HCT116 (cell line): ENCODE results near the gene EPHA4. TPM values are rescaled to one million over a fixed set of nuclear protein-coding genes. Genes with fewer than 3 reads are reported as not detected.

ENCODE experiments used
- ATAC-seq: fragments of 200-7000 bp; cut with Tn5 transposase; 2 replicates; pipeline ENCODE4 v1.9.1; 2020; ENCODE audit warnings: mild to moderate bottlenecking, moderate library complexity
- BruUV-seq: library from RNA; stranded (reverse); fragments of 400-500 nt; replicated peaks from 2 replicates; lab custom pipeline; 2021; lab: Mats Ljungman, UMichigan
- CTCF ChIA-PET: fragments of 300-600 bp; sonication (Branson Sonifier 250); formaldehyde crosslinking; loops from one replicate; lab custom pipeline; 2021; ENCODE audit warnings: antibody characterized with exemption; lab: Charles Lee
- POLR2A ChIA-PET: fragments of 300-600, 350-600 bp; sonication (Branson Sonifier 250); formaldehyde crosslinking; loops from one replicate; lab custom pipeline; 2021; ENCODE audit warnings: antibody characterized with exemption; lab: Charles Lee
- RAD21 ChIA-PET, 2 experiments: fragments of 300-600 bp; sonication (Branson Sonifier 250); formaldehyde crosslinking; loops; one replicate each; lab custom pipeline; 2023; ENCODE audit warnings: low total read pairs in 2 of 2; ENCODE audit not compliant: uncharacterized antibody in 2 of 2, unreplicated experiment in 2 of 2, low non-redundant PET in 1 of 2; lab: Charles Lee
- DNase-seq: peaks from one replicate; pipeline ENCODE4 v3.0.0-alpha.2; 2010; ENCODE audit warnings: low read depth, low spot score
- H2AFZ ChIP-seq: fragments of 200-600 bp; shearing (Covaris generic), sonication (generic); 2 replicates; pipeline ENCODE4 v1.6.1; 2017; ENCODE audit warnings: low read depth, mixed run types, mixed read lengths, antibody characterized with exemption, low read length; ENCODE audit not compliant: poor library complexity, severe bottlenecking
- H3K27ac ChIP-seq: 2 replicates; pipeline ENCODE4 v1.5.1; 2012; ENCODE audit warnings: low read depth, low read length
- H3K27me3 ChIP-seq: fragments of 200-600 bp; sonication (generic); 2 replicates; pipeline ENCODE4 v1.6.1; 2016; ENCODE audit warnings: mixed run types, low read length, mixed read lengths; ENCODE audit not compliant: insufficient read depth
- H3K36me3 ChIP-seq, 2 experiments: fragments of 200-500 bp in 1 of 2; fragments of 200-600 bp in 1 of 2; sonication (Bioruptor generic) in 1 of 2; sonication (generic) in 1 of 2; 2 replicates each; pipeline versions ENCODE4 v1.5.1 to v1.6.1; 2014 to 2016; ENCODE audit warnings: low read length in 2 of 2, inconsistent platforms in 1 of 2, mixed read lengths in 1 of 2, mixed run types in 1 of 2; ENCODE audit not compliant: insufficient read depth in 2 of 2, control insufficient read depth in 1 of 2
- H3K4me1 ChIP-seq, 2 experiments: fragments of 200-600 bp in 1 of 2; sonication (generic) in 1 of 2; 2 replicates each; pipeline versions ENCODE4 v1.5.1 to v1.6.1; 2012 to 2017; ENCODE audit warnings: low read length in 2 of 2, inconsistent platforms in 1 of 2, mild to moderate bottlenecking in 1 of 2, mixed read lengths in 1 of 2, mixed run types in 1 of 2, moderate library complexity in 1 of 2; ENCODE audit not compliant: insufficient read depth in 2 of 2, control insufficient read depth in 1 of 2
- H3K4me2 ChIP-seq: fragments of 200-600 bp; sonication (generic); 2 replicates; pipeline ENCODE4 v1.6.1; 2017; ENCODE audit warnings: mixed run types, low read length, mixed read lengths
- H3K4me3 ChIP-seq, 2 experiments: fragments of 200-600 bp in 1 of 2; sonication (generic) in 1 of 2; replicated peaks in 1 of 2; 2 replicates each; pipeline ENCODE4 v1.5.1; 2011 to 2016; ENCODE audit warnings: low read length in 2 of 2, control low read depth in 1 of 2, low read depth in 1 of 2, mild to moderate bottlenecking in 1 of 2, mixed read lengths in 1 of 2, mixed run types in 1 of 2
- H3K79me2 ChIP-seq: fragments of 200-600 bp; sonication (generic); 2 replicates; pipeline ENCODE4 v1.6.1; 2017; ENCODE audit warnings: mild to moderate bottlenecking, mixed run types, low read length, moderate library complexity, mixed read lengths; ENCODE audit not compliant: insufficient read depth
- H3K9ac ChIP-seq: fragments of 200-600 bp; sonication (generic); 2 replicates; pipeline ENCODE4 v1.6.1; 2016; ENCODE audit warnings: low read length, mixed read lengths
- H3K9me2 ChIP-seq: fragments of 200-600 bp; sonication (generic), shearing (Covaris generic); 2 replicates; pipeline ENCODE4 v1.6.1; 2017; ENCODE audit warnings: mixed run types, mild to moderate bottlenecking, moderate library complexity; ENCODE audit not compliant: insufficient read depth
- H3K9me3 ChIP-seq, 2 experiments: fragments of 200-500 bp in 1 of 2; fragments of 200-600 bp in 1 of 2; sonication (Bioruptor generic) in 1 of 2; sonication (generic) in 1 of 2; 2 replicates each; pipeline ENCODE4 v1.6.1; 2014 to 2017; ENCODE audit warnings: low read length in 2 of 2, mixed read lengths in 2 of 2, inconsistent platforms in 1 of 2, low read depth in 1 of 2, mild to moderate bottlenecking in 1 of 2, mixed run types in 1 of 2, moderate library complexity in 1 of 2; ENCODE audit not compliant: control insufficient read depth in 1 of 2, insufficient read depth in 1 of 2
- H4K20me1 ChIP-seq: fragments of 200-600 bp; sonication (generic), shearing (Covaris generic); 2 replicates; pipeline ENCODE4 v1.6.1; 2017; ENCODE audit warnings: mixed run types, mild to moderate bottlenecking, moderate library complexity; ENCODE audit not compliant: insufficient read depth
- ATF3 ChIP-seq: IDR thresholded peaks from 2 replicates; pipeline ENCODE4 v1.6.1; 2012
- CBX3 ChIP-seq: IDR thresholded peaks from 2 replicates; pipeline ENCODE4 v1.6.1; 2012; ENCODE audit warnings: low read depth
- CEBPB ChIP-seq: IDR thresholded peaks from 2 replicates; pipeline ENCODE4 v1.6.1; 2012; ENCODE audit warnings: low read depth
- CTCF ChIP-seq, 3 experiments: fragments of 200-600 bp in 1 of 3; sonication (generic) in 1 of 3; IDR thresholded peaks in 2 of 3; conservative IDR thresholded peaks in 1 of 3; 2 replicates each; pipeline ENCODE4 v1.5.1; 2012 to 2017; ENCODE audit warnings: low read depth in 2 of 3, low read length in 2 of 3, antibody characterized with exemption in 1 of 3, borderline replicate concordance in 1 of 3, control low read depth in 1 of 3, mild to moderate bottlenecking in 1 of 3, mixed read lengths in 1 of 3, mixed run types in 1 of 3, moderate library complexity in 1 of 3; ENCODE audit not compliant: insufficient read depth in 1 of 3
- ELF1 ChIP-seq: IDR thresholded peaks from 2 replicates; pipeline ENCODE4 v1.6.1; 2012; ENCODE audit warnings: low read depth, borderline replicate concordance
- EZH2 ChIP-seq: fragments of 200-600 bp; sonication (generic); IDR thresholded peaks from 2 replicates; pipeline ENCODE4 v1.6.1; 2017; ENCODE audit warnings: antibody characterized with exemption, mixed run types
- EZH2phosphoT487 ChIP-seq: fragments of 200-600 bp; IDR thresholded peaks from 2 replicates; pipeline ENCODE4 v1.6.1; 2018; ENCODE audit warnings: antibody characterized with exemption, borderline replicate concordance
- FOSL1 ChIP-seq: IDR thresholded peaks from 2 replicates; pipeline ENCODE4 v1.6.1; 2012; ENCODE audit warnings: low read depth
- JUND ChIP-seq: IDR thresholded peaks from 2 replicates; pipeline ENCODE4 v1.6.1; 2012
- POLR2A ChIP-seq: IDR thresholded peaks from 2 replicates; pipeline ENCODE4 v1.7.0; 2011; ENCODE audit warnings: borderline replicate concordance; ENCODE audit not compliant: insufficient read depth, insufficient read length; ENCODE audit errors: extremely low read depth
- POLR2AphosphoS5 ChIP-seq: IDR thresholded peaks from 2 replicates; pipeline ENCODE4 v1.6.1; 2011; ENCODE audit warnings: mild to moderate bottlenecking, low read depth, low read length, moderate library complexity
- RAD21 ChIP-seq: IDR thresholded peaks from 2 replicates; pipeline ENCODE4 v1.6.1; 2012; ENCODE audit warnings: low read depth, mild to moderate bottlenecking
- SIN3A ChIP-seq: IDR thresholded peaks from 2 replicates; pipeline ENCODE4 v1.6.1; 2012; ENCODE audit warnings: low read depth
- SRF ChIP-seq: IDR thresholded peaks from 2 replicates; pipeline ENCODE4 v1.6.1; 2012; ENCODE audit warnings: low read depth
- TCF7L2 ChIP-seq: IDR thresholded peaks from 2 replicates; pipeline ENCODE4 v1.7.0; 2011; ENCODE audit warnings: borderline replicate concordance, inconsistent platforms; ENCODE audit not compliant: insufficient read depth, insufficient read length; ENCODE audit errors: extremely low read depth
- YY1 ChIP-seq: IDR thresholded peaks from 2 replicates; pipeline ENCODE4 v1.6.1; 2011; ENCODE audit warnings: low read length, low read depth, moderate library complexity, mild to moderate bottlenecking; ENCODE audit not compliant: insufficient replicate concordance; ENCODE audit errors: extremely low read depth
- ZBTB33 ChIP-seq: IDR thresholded peaks from 2 replicates; pipeline ENCODE4 v1.6.1; 2011; ENCODE audit warnings: mild to moderate bottlenecking, low read length, moderate library complexity; ENCODE audit not compliant: insufficient replicate concordance; ENCODE audit errors: extremely low read depth
- ZNF274 ChIP-seq: fragments of 200-500 bp; sonication (Bioruptor generic); IDR thresholded peaks from 2 replicates; pipeline ENCODE4 v1.6.1; 2014; ENCODE audit warnings: mild to moderate bottlenecking, low read depth, low read length, inconsistent platforms
- intact Hi-C: fragments of 100-400 bp; cut with micrococcal nuclease; formaldehyde crosslinking; loops from 2 replicates; pipeline ENCODE4 v1.10.0; 2022
- total RNA-seq: library from RNA; stranded (reverse); gene quantifications from one replicate; pipeline ENCODE4 v1.2.1, GENCODE V29; 2021; ENCODE audit not compliant: unreplicated experiment

Gene EPHA4
- total RNA-seq, 1 experiment from 2014 or later: 3.5 TPM

GRCh38 chr2:221420245-221420644 lies 151.9 kb downstream of the EPHA4 start (continued):
- no peak for TF ChIP-seq JUND
- no peak for TF ChIP-seq FOSL1
- no peak for TF ChIP-seq CBX3
- TF ChIP-seq, all 23 proteins: peak for 0

GRCh38 chr2:221415789-221416188 lies 156.3 kb downstream of the EPHA4 start:
- ChIA-PET POLR2A (no interaction called here), RAD21 (no interaction called here), CTCF (no interaction called here)
- H3K36me3 ChIP-seq: no peaks in the 10 kb centered on the region
- no TSS peak for BruUV-seq
- intact Hi-C loops: no loop called here
- no peaks in the 10 kb centered on the region for H4K20me1 ChIP-seq
- TF ChIP-seq EZH2: no peak
- TF ChIP-seq ZNF274: no peak
- TF ChIP-seq EZH2phosphoT487: no peak
- no peak for TF ChIP-seq YY1
- no peak for TF ChIP-seq ELF1
- TF ChIP-seq ZBTB33: no peak
- no peak for TF ChIP-seq RAD21
- TF ChIP-seq POLR2AphosphoS5: no peak
- no peak for TF ChIP-seq CEBPB
- no peak for TF ChIP-seq SIN3A
- TF ChIP-seq CTCF (IDR thresholded peaks at IDR 0.05 in 2 of 3, conservative IDR thresholded peaks at IDR 0.05 in 1 of 3; ENCODE audit: borderline replicate concordance in 1 of 3, insufficient read depth in 1 of 3, low read depth in 2 of 3, low read length in 2 of 3): no peak
- no peak for TF ChIP-seq POLR2A
- TF ChIP-seq SRF: no peak
- TF ChIP-seq TCF7L2: no peak
- no peak for TF ChIP-seq ATF3
- TF ChIP-seq FOSL1: no peak
- no peak overlapping the region for H3K4me2 ChIP-seq
- H3K9me3 ChIP-seq: no peaks in the 10 kb centered on the region
- H3K9ac ChIP-seq: no peak overlapping the region
- H2AFZ ChIP-seq: no peak overlapping the region
- H3K4me3 ChIP-seq: no peak overlapping the region
- peaks cover 3% of the 10 kb centered on the region; the same call in 1 of the 2 replicates for H3K27me3 ChIP-seq
- ATAC-seq (no peak), DNase-seq (no peak)
- H3K79me2 ChIP-seq: no peaks in the 10 kb centered on the region
- no peak overlapping the region for H3K27ac ChIP-seq
- H3K4me1 ChIP-seq: no peaks in the 10 kb centered on the region
- no peaks in the 10 kb centered on the region for H3K9me2 ChIP-seq
